GM23338 (cell line): Measurements from ENCODE around the gene WFS1. TPM values are rescaled to one million over a fixed set of nuclear protein-coding genes. Genes with fewer than 3 reads are reported as not detected.

Experiments used
- ATAC-seq: fragments of 200-7000 bp; cut with Tn5 transposase; 3 replicates; pipeline ENCODE4 v1.9.1; 2020
- DNase-seq: peaks from one replicate; pipeline ENCODE4 v3.0.0-alpha.2; 2015; ENCODE audit warnings: low spot score
- H2AFZ ChIP-seq: fragments of 200-600 bp; sonication (generic); 2 replicates; pipeline ENCODE4 v1.8.0; 2016; ENCODE audit warnings: antibody characterized with exemption, mild to moderate bottlenecking, moderate library complexity
- H3F3A ChIP-seq: fragments of 200-600 bp; sonication (generic); replicated peaks from 2 replicates; pipeline ENCODE4 v1.8.0; 2017; ENCODE audit warnings: antibody characterized with exemption, mixed run types, low read depth
- H3K27ac ChIP-seq: fragments of 200-600 bp; sonication (generic); 2 replicates; pipeline ENCODE4 v1.6.1; 2016; ENCODE audit warnings: low read depth
- H3K27me3 ChIP-seq: fragments of 200-600 bp; sonication (generic); 2 replicates; pipeline ENCODE4 v1.8.0; 2016; ENCODE audit warnings: mild to moderate bottlenecking, mixed run types, moderate library complexity; ENCODE audit not compliant: insufficient read depth
- H3K36me3 ChIP-seq: fragments of 200-600 bp; sonication (generic); 2 replicates; pipeline ENCODE4 v1.8.0; 2016; ENCODE audit warnings: mild to moderate bottlenecking; ENCODE audit not compliant: insufficient read depth
- H3K4me1 ChIP-seq: fragments of 200-600 bp; sonication (generic); 2 replicates; pipeline ENCODE4 v1.8.0; 2016; ENCODE audit warnings: mild to moderate bottlenecking, moderate library complexity; ENCODE audit not compliant: insufficient read depth
- H3K4me2 ChIP-seq: fragments of 200-600 bp; sonication (generic); 2 replicates; pipeline ENCODE4 v1.7.1; 2017; ENCODE audit warnings: mixed run types
- H3K4me3 ChIP-seq: fragments of 200-600 bp; sonication (generic); 2 replicates; pipeline ENCODE4 v1.6.1; 2016; ENCODE audit warnings: mixed run types
- H3K79me2 ChIP-seq: fragments of 200-600 bp; sonication (generic); replicated peaks from 2 replicates; pipeline ENCODE4 v1.8.0; 2017; ENCODE audit warnings: mild to moderate bottlenecking; ENCODE audit not compliant: insufficient read depth
- H3K9me2 ChIP-seq: fragments of 200-600 bp; sonication (generic); 2 replicates; pipeline ENCODE4 v1.8.0; 2017; ENCODE audit not compliant: insufficient read depth
- H4K20me1 ChIP-seq: fragments of 200-600 bp; sonication (generic); replicated peaks from 2 replicates; pipeline ENCODE4 v1.8.0; 2017; ENCODE audit warnings: mild to moderate bottlenecking; ENCODE audit not compliant: insufficient read depth
- H3K27ac Mint-ChIP-seq: 2 replicates; pipeline ENCODE4 v1.8.0; 2020; ENCODE audit warnings: inconsistent platforms, mild to moderate bottlenecking, moderate library complexity, mixed read lengths
- H3K27me3 Mint-ChIP-seq: 3 replicates; pipeline ENCODE4 v1.8.0; 2022; ENCODE audit warnings: low read depth, mild to moderate bottlenecking, moderate library complexity, mixed read lengths, inconsistent platforms; ENCODE audit not compliant: insufficient read depth, poor library complexity
- H3K36me3 Mint-ChIP-seq: 3 replicates; pipeline ENCODE4 v1.8.0; 2021; ENCODE audit warnings: low read depth, mild to moderate bottlenecking, inconsistent platforms, moderate library complexity, mixed read lengths
- H3K4me1 Mint-ChIP-seq: 3 replicates; pipeline ENCODE4 v1.8.0; 2020; ENCODE audit warnings: mild to moderate bottlenecking, inconsistent platforms, mixed read lengths
- H3K4me3 Mint-ChIP-seq: 3 replicates; pipeline ENCODE4 v1.8.0; 2021; ENCODE audit warnings: moderate library complexity, mild to moderate bottlenecking, inconsistent platforms, mixed read lengths
- H3K9me3 Mint-ChIP-seq: 3 replicates; pipeline ENCODE4 v1.8.0; 2020; ENCODE audit warnings: moderate library complexity, mild to moderate bottlenecking, inconsistent platforms, mixed read lengths
- CREB1 ChIP-seq: fragments of 250-450 bp; sonication (Bioruptor Pico); IDR thresholded peaks from 2 replicates; pipeline ENCODE4 v1.5.0; 2020; ENCODE audit warnings: low read depth, mild to moderate bottlenecking, moderate library complexity
- EZH2 ChIP-seq: fragments of 200-600 bp; sonication (generic); IDR thresholded peaks from one replicate; pipeline ENCODE4 v1.8.0; 2017; ENCODE audit warnings: antibody characterized with exemption, mild to moderate bottlenecking, low read depth; ENCODE audit not compliant: unreplicated experiment
- EZH2phosphoT487 ChIP-seq: fragments of 200-600 bp; sonication (generic); IDR thresholded peaks from one replicate; pipeline ENCODE4 v1.8.1; 2018; ENCODE audit warnings: antibody characterized with exemption; ENCODE audit not compliant: unreplicated experiment
- JUNB ChIP-seq: IDR thresholded peaks from one replicate; pipeline ENCODE4 v1.6.1; 2016; ENCODE audit warnings: antibody characterized with exemption; ENCODE audit not compliant: unreplicated experiment
- NANOG ChIP-seq: IDR thresholded peaks from 2 replicates; pipeline ENCODE4 v1.6.1; 2016; ENCODE audit warnings: antibody characterized with exemption, borderline replicate concordance
- STAT1 ChIP-seq: IDR thresholded peaks from one replicate; pipeline ENCODE4 v1.6.1; 2016; ENCODE audit warnings: antibody characterized with exemption; ENCODE audit not compliant: unreplicated experiment
- polyA plus RNA-seq: library from polyadenylated mRNA; unstranded; fragments of >200 nt; fragmentation: Nextera tagmentation; extraction: Ambion mirVana; gene quantifications from 2 replicates; pipeline ENCODE4 v1.2.1, GENCODE V29; 2016
- total RNA-seq: library from RNA; depleted of rRNA; stranded (reverse); fragments of >200 nt; shearing (Covaris generic); gene quantifications from 2 replicates; pipeline ENCODE4 v1.2.3, GENCODE V29; 2014
- TF ChIP-seq, protein P1 (sequence below), 2 experiments: fragments of 200-600 bp in 1 of 2; sonication (generic) in 1 of 2; conservative IDR thresholded peaks; 2 replicates each; pipeline versions ENCODE4 v1.5.1 to v1.6.1; 2016 to 2017; ENCODE audit warnings: antibody characterized with exemption in 2 of 2, low read depth in 2 of 2, mild to moderate bottlenecking in 2 of 2, moderate library complexity in 1 of 2
- TF ChIP-seq, protein P2 (sequence below): IDR thresholded peaks from 2 replicates; pipeline ENCODE4 v1.6.1; 2016; ENCODE audit warnings: antibody characterized with exemption
- TF ChIP-seq, protein P3 (sequence below): IDR thresholded peaks from one replicate; pipeline ENCODE4 v1.6.1; 2018; ENCODE audit warnings: antibody characterized with exemption; ENCODE audit not compliant: unreplicated experiment
- TF ChIP-seq, protein P4 (sequence below): fragments of 250-450 bp; sonication (Bioruptor Pico); IDR thresholded peaks from 2 replicates; pipeline ENCODE4 v1.5.0; 2020; ENCODE audit warnings: mild to moderate bottlenecking, moderate library complexity

The WFS1 gene
- total and polyA plus RNA-seq, 2 experiments from 2014 or later: 24.7 to 45.4 TPM

GRCh38 chr4:6316461-6317003 is 46.9 kb downstream of the WFS1 start (continued):
- TF ChIP-seq, protein P1, sequence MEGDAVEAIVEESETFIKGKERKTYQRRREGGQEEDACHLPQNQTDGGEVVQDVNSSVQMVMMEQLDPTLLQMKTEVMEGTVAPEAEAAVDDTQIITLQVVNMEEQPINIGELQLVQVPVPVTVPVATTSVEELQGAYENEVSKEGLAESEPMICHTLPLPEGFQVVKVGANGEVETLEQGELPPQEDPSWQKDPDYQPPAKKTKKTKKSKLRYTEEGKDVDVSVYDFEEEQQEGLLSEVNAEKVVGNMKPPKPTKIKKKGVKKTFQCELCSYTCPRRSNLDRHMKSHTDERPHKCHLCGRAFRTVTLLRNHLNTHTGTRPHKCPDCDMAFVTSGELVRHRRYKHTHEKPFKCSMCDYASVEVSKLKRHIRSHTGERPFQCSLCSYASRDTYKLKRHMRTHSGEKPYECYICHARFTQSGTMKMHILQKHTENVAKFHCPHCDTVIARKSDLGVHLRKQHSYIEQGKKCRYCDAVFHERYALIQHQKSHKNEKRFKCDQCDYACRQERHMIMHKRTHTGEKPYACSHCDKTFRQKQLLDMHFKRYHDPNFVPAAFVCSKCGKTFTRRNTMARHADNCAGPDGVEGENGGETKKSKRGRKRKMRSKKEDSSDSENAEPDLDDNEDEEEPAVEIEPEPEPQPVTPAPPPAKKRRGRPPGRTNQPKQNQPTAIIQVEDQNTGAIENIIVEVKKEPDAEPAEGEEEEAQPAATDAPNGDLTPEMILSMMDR (conservative IDR thresholded peaks at IDR 0.05; ENCODE audit: low read depth in 2 of 2): no peak
- TF ChIP-seq, protein P2, sequence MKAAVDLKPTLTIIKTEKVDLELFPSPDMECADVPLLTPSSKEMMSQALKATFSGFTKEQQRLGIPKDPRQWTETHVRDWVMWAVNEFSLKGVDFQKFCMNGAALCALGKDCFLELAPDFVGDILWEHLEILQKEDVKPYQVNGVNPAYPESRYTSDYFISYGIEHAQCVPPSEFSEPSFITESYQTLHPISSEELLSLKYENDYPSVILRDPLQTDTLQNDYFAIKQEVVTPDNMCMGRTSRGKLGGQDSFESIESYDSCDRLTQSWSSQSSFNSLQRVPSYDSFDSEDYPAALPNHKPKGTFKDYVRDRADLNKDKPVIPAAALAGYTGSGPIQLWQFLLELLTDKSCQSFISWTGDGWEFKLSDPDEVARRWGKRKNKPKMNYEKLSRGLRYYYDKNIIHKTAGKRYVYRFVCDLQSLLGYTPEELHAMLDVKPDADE: no peak
- TF ChIP-seq JUNB (no peak), EZH2 (no peak), NANOG (no peak)
- TF ChIP-seq, protein P3, sequence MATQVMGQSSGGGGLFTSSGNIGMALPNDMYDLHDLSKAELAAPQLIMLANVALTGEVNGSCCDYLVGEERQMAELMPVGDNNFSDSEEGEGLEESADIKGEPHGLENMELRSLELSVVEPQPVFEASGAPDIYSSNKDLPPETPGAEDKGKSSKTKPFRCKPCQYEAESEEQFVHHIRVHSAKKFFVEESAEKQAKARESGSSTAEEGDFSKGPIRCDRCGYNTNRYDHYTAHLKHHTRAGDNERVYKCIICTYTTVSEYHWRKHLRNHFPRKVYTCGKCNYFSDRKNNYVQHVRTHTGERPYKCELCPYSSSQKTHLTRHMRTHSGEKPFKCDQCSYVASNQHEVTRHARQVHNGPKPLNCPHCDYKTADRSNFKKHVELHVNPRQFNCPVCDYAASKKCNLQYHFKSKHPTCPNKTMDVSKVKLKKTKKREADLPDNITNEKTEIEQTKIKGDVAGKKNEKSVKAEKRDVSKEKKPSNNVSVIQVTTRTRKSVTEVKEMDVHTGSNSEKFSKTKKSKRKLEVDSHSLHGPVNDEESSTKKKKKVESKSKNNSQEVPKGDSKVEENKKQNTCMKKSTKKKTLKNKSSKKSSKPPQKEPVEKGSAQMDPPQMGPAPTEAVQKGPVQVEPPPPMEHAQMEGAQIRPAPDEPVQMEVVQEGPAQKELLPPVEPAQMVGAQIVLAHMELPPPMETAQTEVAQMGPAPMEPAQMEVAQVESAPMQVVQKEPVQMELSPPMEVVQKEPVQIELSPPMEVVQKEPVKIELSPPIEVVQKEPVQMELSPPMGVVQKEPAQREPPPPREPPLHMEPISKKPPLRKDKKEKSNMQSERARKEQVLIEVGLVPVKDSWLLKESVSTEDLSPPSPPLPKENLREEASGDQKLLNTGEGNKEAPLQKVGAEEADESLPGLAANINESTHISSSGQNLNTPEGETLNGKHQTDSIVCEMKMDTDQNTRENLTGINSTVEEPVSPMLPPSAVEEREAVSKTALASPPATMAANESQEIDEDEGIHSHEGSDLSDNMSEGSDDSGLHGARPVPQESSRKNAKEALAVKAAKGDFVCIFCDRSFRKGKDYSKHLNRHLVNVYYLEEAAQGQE: no peak

GRCh38 chr4:6318206-6318605 is 48.6 kb downstream of the WFS1 start:
- H3K36me3 Mint-ChIP-seq: no peaks in the 10 kb centered on the region
- ATAC-seq (no peak), DNase-seq (no peak)
- Histone ChIP-seq H3K4me3 (no peak overlapping the region), H3K27me3 (no peaks in the 10 kb centered on the region), H3K9me2 (no peaks in the 10 kb centered on the region), H4K20me1 (no peaks in the 10 kb centered on the region), H3K4me2 (no peak overlapping the region), H3K4me1 (no peaks in the 10 kb centered on the region), H3K79me2 (no peaks in the 10 kb centered on the region), H2AFZ (no peak overlapping the region), H3K27ac (no peak overlapping the region), H3F3A (no peaks in the 10 kb centered on the region), H3K36me3 (no peaks in the 10 kb centered on the region)
- no peak overlapping the region for H3K4me3 Mint-ChIP-seq
- H3K4me1 Mint-ChIP-seq: peaks cover 2% of the 10 kb centered on the region; the same call in 2 of the 3 replicates
- peaks cover 20% of the 10 kb centered on the region for H3K27me3 Mint-ChIP-seq
- no peak overlapping the region for H3K27ac Mint-ChIP-seq
- H3K9me3 Mint-ChIP-seq: peaks cover 3% of the 10 kb centered on the region; the same call in 1 of the 3 replicates
- no peak for TF ChIP-seq EZH2phosphoT487
- TF ChIP-seq CREB1 (CRISPR knock-in tag): no peak
- TF ChIP-seq, protein P1 (conservative IDR thresholded peaks at IDR 0.05; ENCODE audit: low read depth in 2 of 2): no peak
- TF ChIP-seq, protein P4, sequence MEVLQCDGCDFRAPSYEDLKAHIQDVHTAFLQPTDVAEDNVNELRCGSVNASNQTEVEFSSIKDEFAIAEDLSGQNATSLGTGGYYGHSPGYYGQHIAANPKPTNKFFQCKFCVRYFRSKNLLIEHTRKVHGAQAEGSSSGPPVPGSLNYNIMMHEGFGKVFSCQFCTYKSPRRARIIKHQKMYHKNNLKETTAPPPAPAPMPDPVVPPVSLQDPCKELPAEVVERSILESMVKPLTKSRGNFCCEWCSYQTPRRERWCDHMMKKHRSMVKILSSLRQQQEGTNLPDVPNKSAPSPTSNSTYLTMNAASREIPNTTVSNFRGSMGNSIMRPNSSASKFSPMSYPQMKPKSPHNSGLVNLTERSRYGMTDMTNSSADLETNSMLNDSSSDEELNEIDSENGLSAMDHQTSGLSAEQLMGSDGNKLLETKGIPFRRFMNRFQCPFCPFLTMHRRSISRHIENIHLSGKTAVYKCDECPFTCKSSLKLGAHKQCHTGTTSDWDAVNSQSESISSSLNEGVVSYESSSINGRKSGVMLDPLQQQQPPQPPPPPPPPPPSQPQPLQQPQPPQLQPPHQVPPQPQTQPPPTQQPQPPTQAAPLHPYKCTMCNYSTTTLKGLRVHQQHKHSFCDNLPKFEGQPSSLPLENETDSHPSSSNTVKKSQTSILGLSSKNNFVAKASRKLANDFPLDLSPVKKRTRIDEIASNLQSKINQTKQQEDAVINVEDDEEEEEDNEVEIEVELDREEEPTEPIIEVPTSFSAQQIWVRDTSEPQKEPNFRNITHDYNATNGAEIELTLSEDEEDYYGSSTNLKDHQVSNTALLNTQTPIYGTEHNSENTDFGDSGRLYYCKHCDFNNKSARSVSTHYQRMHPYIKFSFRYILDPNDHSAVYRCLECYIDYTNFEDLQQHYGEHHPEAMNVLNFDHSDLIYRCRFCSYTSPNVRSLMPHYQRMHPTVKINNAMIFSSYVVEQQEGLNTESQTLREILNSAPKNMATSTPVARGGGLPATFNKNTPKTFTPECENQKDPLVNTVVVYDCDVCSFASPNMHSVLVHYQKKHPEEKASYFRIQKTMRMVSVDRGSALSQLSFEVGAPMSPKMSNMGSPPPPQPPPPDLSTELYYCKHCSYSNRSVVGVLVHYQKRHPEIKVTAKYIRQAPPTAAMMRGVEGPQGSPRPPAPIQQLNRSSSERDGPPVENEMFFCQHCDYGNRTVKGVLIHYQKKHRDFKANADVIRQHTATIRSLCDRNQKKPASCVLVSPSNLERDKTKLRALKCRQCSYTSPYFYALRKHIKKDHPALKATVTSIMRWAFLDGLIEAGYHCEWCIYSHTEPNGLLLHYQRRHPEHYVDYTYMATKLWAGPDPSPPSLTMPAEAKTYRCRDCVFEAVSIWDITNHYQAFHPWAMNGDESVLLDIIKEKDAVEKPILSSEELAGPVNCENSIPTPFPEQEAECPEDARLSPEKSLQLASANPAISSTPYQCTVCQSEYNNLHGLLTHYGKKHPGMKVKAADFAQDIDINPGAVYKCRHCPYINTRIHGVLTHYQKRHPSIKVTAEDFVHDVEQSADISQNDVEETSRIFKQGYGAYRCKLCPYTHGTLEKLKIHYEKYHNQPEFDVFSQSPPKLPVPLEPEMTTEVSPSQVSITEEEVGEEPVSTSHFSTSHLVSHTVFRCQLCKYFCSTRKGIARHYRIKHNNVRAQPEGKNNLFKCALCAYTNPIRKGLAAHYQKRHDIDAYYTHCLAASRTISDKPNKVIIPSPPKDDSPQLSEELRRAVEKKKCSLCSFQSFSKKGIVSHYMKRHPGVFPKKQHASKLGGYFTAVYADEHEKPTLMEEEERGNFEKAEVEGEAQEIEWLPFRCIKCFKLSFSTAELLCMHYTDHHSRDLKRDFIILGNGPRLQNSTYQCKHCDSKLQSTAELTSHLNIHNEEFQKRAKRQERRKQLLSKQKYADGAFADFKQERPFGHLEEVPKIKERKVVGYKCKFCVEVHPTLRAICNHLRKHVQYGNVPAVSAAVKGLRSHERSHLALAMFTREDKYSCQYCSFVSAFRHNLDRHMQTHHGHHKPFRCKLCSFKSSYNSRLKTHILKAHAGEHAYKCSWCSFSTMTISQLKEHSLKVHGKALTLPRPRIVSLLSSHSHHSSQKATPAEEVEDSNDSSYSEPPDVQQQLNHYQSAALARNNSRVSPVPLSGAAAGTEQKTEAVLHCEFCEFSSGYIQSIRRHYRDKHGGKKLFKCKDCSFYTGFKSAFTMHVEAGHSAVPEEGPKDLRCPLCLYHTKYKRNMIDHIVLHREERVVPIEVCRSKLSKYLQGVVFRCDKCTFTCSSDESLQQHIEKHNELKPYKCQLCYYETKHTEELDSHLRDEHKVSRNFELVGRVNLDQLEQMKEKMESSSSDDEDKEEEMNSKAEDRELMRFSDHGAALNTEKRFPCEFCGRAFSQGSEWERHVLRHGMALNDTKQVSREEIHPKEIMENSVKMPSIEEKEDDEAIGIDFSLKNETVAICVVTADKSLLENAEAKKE (CRISPR knock-in tag): no peak
- TF ChIP-seq STAT1: no peak
